K562 (cell line): Measurements from ENCODE around the gene FBRS. TPM values are rescaled to one million over a fixed set of nuclear protein-coding genes. Genes with fewer than 3 reads are reported as not detected.

ENCODE experiments used
- ATAC-seq: fragments of 200-7000 bp; cut with Tn5 transposase; 3 replicates; pipeline ENCODE4 v1.9.1; 2020; ENCODE audit warnings: moderate library complexity
- BruUV-seq: library from RNA; stranded (reverse); fragments of 400-500 nt; replicated peaks from 2 replicates; lab custom pipeline; 2021; lab: Mats Ljungman, UMichigan
- CTCF ChIA-PET: fragments of 300-600 bp; formaldehyde crosslinking; extraction: SDS; loops from one replicate; lab custom pipeline; 2021; ENCODE audit warnings: low intra/inter-chr PET ratio; lab: Yijun Ruan, JAX
- POLR2A ChIA-PET: fragments of 300-600, 350-650 bp; sonication (Branson Sonifier 250); formaldehyde crosslinking; extraction: SDS; loops from one replicate; lab custom pipeline; 2021; ENCODE audit warnings: antibody characterized with exemption, inconsistent platforms; lab: Yijun Ruan, JAX
- DNase-seq, 4 experiments: peaks; one replicate each; pipeline versions ENCODE4 v3.0.0 to v3.0.0-alpha.2; 2011 to 2018; ENCODE audit warnings: low spot score in 3 of 4, mixed read lengths in 3 of 4; ENCODE audit errors: extremely low read depth in 1 of 4
- FAIRE-seq: peaks from 2 replicates; lab custom pipeline; 2011; peaks lifted over from hg19 to GRCh38; lab: Jason Lieb, UNC
- H2AFZ ChIP-seq: 2 replicates; pipeline ENCODE4 v1.6.0; 2011; ENCODE audit warnings: low read depth, low read length, control low read depth, inconsistent platforms
- H3K27ac ChIP-seq: fragments of 200-600 bp; 3 replicates; pipeline ENCODE4 v1.8.0; 2011; ENCODE audit warnings: low read depth, mild to moderate bottlenecking, control low read depth, inconsistent platforms, low read length, moderate library complexity, mixed read lengths; ENCODE audit errors: extremely low read depth
- H3K27me3 ChIP-seq, 2 experiments: fragments of 300-600 bp in 1 of 2; 2 replicates in 1 of 2; 3 replicates in 1 of 2; pipeline versions ENCODE4 v1.6.0 to v1.8.0; 2011; ENCODE audit warnings: inconsistent platforms in 2 of 2, low read length in 2 of 2, mild to moderate bottlenecking in 1 of 2, mixed read lengths in 1 of 2, moderate library complexity in 1 of 2; ENCODE audit not compliant: control insufficient read depth in 2 of 2, insufficient read depth in 2 of 2
- H3K36me3 ChIP-seq: fragments of 300-600 bp; 3 replicates; pipeline ENCODE4 v1.8.0; 2011; ENCODE audit warnings: mild to moderate bottlenecking, low read length, inconsistent platforms; ENCODE audit not compliant: control insufficient read depth, insufficient read depth
- H3K4me1 ChIP-seq, 2 experiments: fragments of 200-600 bp in 1 of 2; replicated peaks in 1 of 2; 2 replicates in 1 of 2; 3 replicates in 1 of 2; pipeline versions ENCODE4 v1.5.1 to v1.8.0; 2011; ENCODE audit warnings: inconsistent platforms in 2 of 2, low read length in 2 of 2, mild to moderate bottlenecking in 1 of 2, mixed read lengths in 1 of 2, moderate library complexity in 1 of 2; ENCODE audit not compliant: control insufficient read depth in 2 of 2, insufficient read depth in 2 of 2
- H3K4me2 ChIP-seq: 2 replicates; pipeline ENCODE4 v1.6.1; 2011; ENCODE audit warnings: low read length, control low read depth, inconsistent platforms, mixed read lengths; ENCODE audit not compliant: insufficient read depth
- H3K4me3 ChIP-seq: fragments of 200-600 bp; sonication (generic), shearing (Covaris generic); 2 replicates; pipeline ENCODE4 v1.5.1; 2016; ENCODE audit warnings: control low read depth, inconsistent platforms
- H3K79me2 ChIP-seq: fragments of 200-600 bp; 3 replicates; pipeline ENCODE4 v1.8.0; 2011; ENCODE audit warnings: low read length, inconsistent platforms; ENCODE audit not compliant: control insufficient read depth, insufficient read depth
- H3K9ac ChIP-seq, 2 experiments: 2 replicates each; pipeline versions ENCODE4 v1.6.0 to v1.6.1; 2011; ENCODE audit warnings: low read depth in 2 of 2, low read length in 2 of 2, control low read depth in 1 of 2, inconsistent platforms in 1 of 2, mild to moderate bottlenecking in 1 of 2, mixed read lengths in 1 of 2; ENCODE audit not compliant: insufficient read depth in 1 of 2
- H3K9me1 ChIP-seq: one replicate; pipeline ENCODE4 v1.6.0; 2011; ENCODE audit warnings: inconsistent platforms, mild to moderate bottlenecking, low read length, moderate library complexity; ENCODE audit not compliant: control insufficient read depth, insufficient read depth
- H3K9me3 ChIP-seq: replicated peaks from 2 replicates; pipeline ENCODE4 v1.5.1; 2011; ENCODE audit warnings: low read depth, low read length, inconsistent platforms; ENCODE audit not compliant: control insufficient read depth, insufficient read depth
- H4K20me1 ChIP-seq: replicated peaks from 2 replicates; pipeline ENCODE4 v1.6.1; 2011; ENCODE audit warnings: low read length, inconsistent platforms, mixed read lengths; ENCODE audit not compliant: control insufficient read depth, insufficient read depth
- C11orf30 ChIP-seq: fragments of 450-650 bp; IDR thresholded peaks from 2 replicates; pipeline ENCODE4 v1.6.1; 2016; ENCODE audit warnings: low read depth, mild to moderate bottlenecking
- E2F3 ChIP-seq: fragments of 250-450 bp; sonication (Bioruptor Pico); IDR thresholded peaks from 2 replicates; pipeline ENCODE4 v1.4.0; 2020; ENCODE audit warnings: mild to moderate bottlenecking
- EGR1 ChIP-seq: fragments of 450-650 bp; conservative IDR thresholded peaks from 2 replicates; pipeline ENCODE4 v1.6.1; 2017; ENCODE audit warnings: mild to moderate bottlenecking
- HDAC2 ChIP-seq: fragments of 450-650 bp; IDR thresholded peaks from 2 replicates; pipeline ENCODE4 v1.6.1; 2016; ENCODE audit warnings: mild to moderate bottlenecking
- JUND ChIP-seq, 2 experiments: IDR thresholded peaks; 2 replicates in 1 of 2; 3 replicates in 1 of 2; pipeline ENCODE4 v1.6.1; 2011; ENCODE audit warnings: borderline replicate concordance in 2 of 2, low read depth in 2 of 2, low read length in 2 of 2, improper control_type of control experiment in 1 of 2, missing biosample characterization in 1 of 2, missing genetic modification characterization in 1 of 2, missing genetic modification reagents in 1 of 2
- MAFF ChIP-seq: IDR thresholded peaks from 2 replicates; pipeline ENCODE4 v1.6.1; 2012; ENCODE audit warnings: low read length, improper control_type of control experiment
- MAFG ChIP-seq: fragments of 450-650 bp; conservative IDR thresholded peaks from 2 replicates; pipeline ENCODE4 v1.6.1; 2016; ENCODE audit warnings: missing genetic modification characterization, missing compliant biosample characterization
- MAFK ChIP-seq: IDR thresholded peaks from 2 replicates; pipeline ENCODE4 v1.6.1; 2011; ENCODE audit warnings: low read length, improper control_type of control experiment
- NCOA6 ChIP-seq: fragments of 450-650 bp; IDR thresholded peaks from 2 replicates; pipeline ENCODE4 v1.6.1; 2017; ENCODE audit warnings: mild to moderate bottlenecking
- NFE2 ChIP-seq: IDR thresholded peaks from 2 replicates; pipeline ENCODE4 v1.6.1; 2014; ENCODE audit warnings: antibody characterized with exemption, low read depth
- NFE2L1 ChIP-seq: fragments of 450-650 bp; IDR thresholded peaks from 2 replicates; pipeline ENCODE4 v1.6.1; 2016; ENCODE audit warnings: missing genetic modification characterization, low read depth, mild to moderate bottlenecking, missing compliant biosample characterization, moderate library complexity, borderline replicate concordance
- OTX1 ChIP-seq: fragments of 450-650 bp; formaldehyde crosslinking; IDR thresholded peaks from 2 replicates; pipeline ENCODE4 v1.4.0; 2022; ENCODE audit warnings: mild to moderate bottlenecking
- POLR3A ChIP-seq: IDR thresholded peaks from 2 replicates; pipeline ENCODE4 v1.6.1; 2011; ENCODE audit warnings: borderline replicate concordance, mild to moderate bottlenecking, moderate library complexity; ENCODE audit not compliant: insufficient read length, insufficient read depth; ENCODE audit errors: extremely low read depth
- POU5F1 ChIP-seq: fragments of 150-350 bp; IDR thresholded peaks from 2 replicates; pipeline ENCODE4 v1.6.1; 2014; ENCODE audit warnings: borderline replicate concordance, low read length, low read depth, mild to moderate bottlenecking; ENCODE audit not compliant: partially characterized antibody
- SAP30 ChIP-seq: fragments of 200-600 bp; sonication (generic); IDR thresholded peaks from 2 replicates; pipeline ENCODE4 v1.6.1; 2012; ENCODE audit warnings: borderline replicate concordance, low read depth, mild to moderate bottlenecking, moderate library complexity, low read length, control low read depth, inconsistent platforms; ENCODE audit not compliant: insufficient read depth, poor library complexity, severe bottlenecking
- SLC30A9 ChIP-seq: fragments of 250-450 bp; sonication (Bioruptor Pico); IDR thresholded peaks from 2 replicates; pipeline ENCODE4 v1.8.0; 2022; ENCODE audit warnings: mild to moderate bottlenecking, moderate library complexity
- TAF15 ChIP-seq: fragments of 200-400 bp; formaldehyde crosslinking; IDR thresholded peaks from 2 replicates; pipeline ENCODE4 v1.6.1; 2017; ENCODE audit warnings: mild to moderate bottlenecking, low read depth, low read length, moderate library complexity
- ZFP36 ChIP-seq: fragments of 150-350 bp; IDR thresholded peaks from 2 replicates; pipeline ENCODE4 v1.6.1; 2018; ENCODE audit warnings: low read length, low read depth; ENCODE audit not compliant: partially characterized antibody
- ZNF316 ChIP-seq: fragments of 450-650 bp; IDR thresholded peaks from 2 replicates; pipeline ENCODE4 v1.6.1; 2016
- ZNF395 ChIP-seq: fragments of 200-800 bp; sonication (Bioruptor generic); IDR thresholded peaks from 2 replicates; pipeline ENCODE4 v1.6.1; 2017; ENCODE audit warnings: missing genetic modification characterization, missing compliant biosample characterization
- WGBS: fragments of 100-300 bp; shearing (Covaris generic); methylation state at CpG from one replicate; pipeline ENCODE4 v1.1.6; 2016; ENCODE audit warnings: low coverage, mixed read lengths; ENCODE audit not compliant: insufficient coverage; ENCODE audit errors: missing lambda C conversion rate; 5-methylcytosine and 5-hydroxymethylcytosine counted together
- in situ Hi-C: fragments of 300-500 bp; cut with MboI; formaldehyde crosslinking; loops from 4 replicates; pipeline ENCODE4 v1.15.0; 2018; ENCODE audit warnings: inconsistent platforms, mixed read lengths
- intact Hi-C: fragments of 100-400 bp; cut with micrococcal nuclease; formaldehyde crosslinking; loops from 2 replicates; pipeline ENCODE4 v1.14.2; 2022
- polyA plus RNA-seq, 8 experiments: library from polyadenylated mRNA; depleted of rRNA in 4 of 8; stranded (reverse) in 5 of 8; unstranded in 3 of 8; fragments of >200 nt; fragmentation: Nextera tagmentation in 2 of 8; fragmentation: Illumina TruSeq in 1 of 8; extraction: Ambion mirVana in 2 of 8; extraction: Trizol in 1 of 8; gene quantifications; 2 replicates each; pipeline versions ENCODE4 v1.2.1 to v1.2.3, GENCODE V29; 2011 to 2014; ENCODE audit warnings: inconsistent platforms in 1 of 8, missing spikeins in 1 of 8
- total RNA-seq, 7 experiments: library from RNA; depleted of rRNA in 6 of 7; stranded (reverse); fragments of >200 nt in 6 of 7; fragmentation: Illumina TruSeq in 2 of 7; extraction: Trizol in 2 of 7; gene quantifications; 2 replicates each; pipeline versions ENCODE4 v1.2.1 to v1.2.3, GENCODE V29; 2011 to 2021; ENCODE audit warnings: low replicate concordance in 1 of 7

Gene FBRS
- total and polyA plus RNA-seq, 9 of the 15 experiments (the other 6 are each of a cell fraction or from before 2014, with no cell fraction given), result 0.32 to 59.5 (median 13.1) TPM

DNA sequence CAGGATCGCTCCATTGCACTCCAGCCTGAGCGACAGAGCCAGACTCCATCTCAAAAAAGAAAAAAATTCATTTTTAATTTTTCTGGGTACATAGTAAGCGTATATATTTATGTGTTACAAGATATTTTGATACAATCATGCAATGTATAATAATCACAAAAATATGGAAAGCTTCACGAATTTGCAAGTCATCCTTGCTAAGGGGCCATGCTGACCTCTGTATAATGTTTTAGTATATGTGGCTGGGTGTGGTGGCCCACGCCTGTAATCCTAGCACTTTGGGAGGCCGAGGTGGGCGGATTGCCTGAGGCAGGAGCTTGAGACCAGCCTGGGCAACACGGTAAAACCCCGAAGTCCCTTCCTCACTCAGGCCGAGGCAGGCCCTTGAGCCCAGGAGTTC lies 16.9 kb downstream of the FBRS start:
- WGBS, result 40% methylated on average over 10 of the region's 10 CpGs
- CTCF ChIA-PET, result no interaction called here

More for the DNA sequence above, 16.9 kb downstream of the FBRS start:
- Histone ChIP-seq H3K27ac (no peak overlapping the region), H3K9me1 (no peaks in the 10 kb centered on the region), H3K27me3 (no peaks in the 10 kb centered on the region), H2AFZ (peak overlapping the region; percentile 83), H3K4me1 (peaks cover 11 to 15% of the 10 kb centered on the region in 2 experiments; a peak in 4 of 5 replicates), H3K4me3 (no peak overlapping the region), H3K79me2 (no peaks in the 10 kb centered on the region), H3K36me3 (peaks cover 9% of the 10 kb centered on the region; the same call in 1 of the 3 replicates), H4K20me1 (no peaks in the 10 kb centered on the region), H3K4me2 (no peak overlapping the region; the same call in 1 of the 2 replicates), H3K9ac (peak overlapping the region in 1 of 2 experiments; percentile 61; a peak in 2 of 4 replicates), H3K9me3 (no peaks in the 10 kb centered on the region)
- TF ChIP-seq HDAC2 (no peak), NCOA6 (no peak), MAFF (peak; percentile 51; the same call in 1 of the 2 replicates), ZNF395 (CRISPR knock-in tag) (no peak), POU5F1 (no peak), NFE2L1 (tag) (peak; percentile 60), SLC30A9 (CRISPR knock-in tag) (no peak), MAFG (tag) (peak; percentile 80), E2F3 (CRISPR knock-in tag) (no peak), SAP30 (no peak), MAFK (peak; percentile 5; the same call in 1 of the 2 replicates), C11orf30 (peak; percentile 75), NFE2 (peak; percentile 79), TAF15 (no peak), POLR3A (no peak), ZFP36 (no peak), OTX1 (CRISPR knock-in tag) (no peak), EGR1 (peak; percentile 25), ZNF316 (peak; percentile 85), JUND (IDR thresholded peaks at IDR 0.05; ENCODE audit: borderline replicate concordance, low read depth, low read length) (no peak), JUND (tag; IDR thresholded peaks at IDR 0.05; ENCODE audit: borderline replicate concordance, low read depth, low read length) (no peak)
- ATAC-seq (peak; percentile 21; the same call in 1 of the 3 replicates), FAIRE-seq (no peak), DNase-seq (no peak)
- in situ Hi-C loops (no loop called here), intact Hi-C loops (no loop called here)
- POLR2A ChIA-PET, result interaction anchor here (0.6 to 1.1 kb wide), 3 partner anchors 10 to 96 kb away, joined by 3 to 4 read pairs (median 3); no protein-coding TSS in a partner anchor
- BruUV-seq, result no TSS peak
